Loucy (cell line): Measurements from ENCODE around the gene NUB1.

Experiments
- CTCF ChIP-seq: fragments of 200-600 bp; sonication (generic); conservative IDR thresholded peaks from 2 replicates; pipeline ENCODE4 v1.5.1; 2014; ENCODE audit warnings: mild to moderate bottlenecking, antibody characterized with exemption, low read length
- EZH2phosphoT487 ChIP-seq: fragments of 200-600 bp; IDR thresholded peaks from 2 replicates; pipeline ENCODE4 v1.6.1; 2018; ENCODE audit warnings: antibody characterized with exemption, mild to moderate bottlenecking, moderate library complexity, borderline replicate concordance

- TF ChIP-seq CTCF (no peak), EZH2phosphoT487 (no peak)
These were observed 50.4 kb downstream of the NUB1 start for GRCh38 chr7:151392002-151392401.
